Immature natural killer cell (primary cell): Measurements from ENCODE around the gene ACSM6. TPM values are rescaled to one million over a fixed set of nuclear protein-coding genes. Genes with fewer than 3 reads are reported as not detected.

Source experiments
- DNase-seq, 3 donors: peaks; one replicate each; pipeline ENCODE4 v3.0.0; 2022; ENCODE audit warnings: mixed read lengths in 1 of 3
- H3K27ac Mint-ChIP-seq, 6 donors: one replicate each; pipeline ENCODE4 v1.8.0; 2020; ENCODE audit warnings: mixed read lengths in 6 of 6, mild to moderate bottlenecking in 5 of 6, inconsistent platforms in 4 of 6, moderate library complexity in 3 of 6
- H3K27me3 Mint-ChIP-seq, 3 donors: one replicate each; pipeline ENCODE4 v1.8.0; 2020 to 2021; ENCODE audit warnings: low read depth in 3 of 3, mild to moderate bottlenecking in 3 of 3, mixed read lengths in 3 of 3, moderate library complexity in 3 of 3, inconsistent platforms in 1 of 3
- H3K36me3 Mint-ChIP-seq, 3 donors: one replicate each; pipeline ENCODE4 v1.8.0; 2020; ENCODE audit warnings: mixed read lengths in 3 of 3, inconsistent platforms in 2 of 3, mild to moderate bottlenecking in 2 of 3
- H3K4me1 Mint-ChIP-seq, 2 donors: one replicate each; pipeline ENCODE4 v1.8.0; 2020; ENCODE audit warnings: inconsistent platforms in 2 of 2, mild to moderate bottlenecking in 2 of 2, mixed read lengths in 2 of 2, moderate library complexity in 1 of 2
- H3K4me3 Mint-ChIP-seq, 5 donors: one replicate each; pipeline ENCODE4 v1.8.0; 2020; ENCODE audit warnings: mild to moderate bottlenecking in 5 of 5, mixed read lengths in 5 of 5, inconsistent platforms in 3 of 5, moderate library complexity in 3 of 5
- H3K9me3 Mint-ChIP-seq, 6 donors: one replicate each; pipeline ENCODE4 v1.8.0; 2020; ENCODE audit warnings: mild to moderate bottlenecking in 6 of 6, mixed read lengths in 6 of 6, inconsistent platforms in 4 of 6, moderate library complexity in 3 of 6
- polyA plus RNA-seq, 3 donors: library from polyadenylated mRNA; unstranded; fragments of 300-500 nt; fragmentation: Illumina TruSeq; gene quantifications; one replicate each; pipeline ENCODE4 v1.2.3, GENCODE V29; 2021

The ACSM6 gene
- polyA plus RNA-seq, 3 donors from 2014 or later = 0.10 TPM; not detected in 2

DNA sequence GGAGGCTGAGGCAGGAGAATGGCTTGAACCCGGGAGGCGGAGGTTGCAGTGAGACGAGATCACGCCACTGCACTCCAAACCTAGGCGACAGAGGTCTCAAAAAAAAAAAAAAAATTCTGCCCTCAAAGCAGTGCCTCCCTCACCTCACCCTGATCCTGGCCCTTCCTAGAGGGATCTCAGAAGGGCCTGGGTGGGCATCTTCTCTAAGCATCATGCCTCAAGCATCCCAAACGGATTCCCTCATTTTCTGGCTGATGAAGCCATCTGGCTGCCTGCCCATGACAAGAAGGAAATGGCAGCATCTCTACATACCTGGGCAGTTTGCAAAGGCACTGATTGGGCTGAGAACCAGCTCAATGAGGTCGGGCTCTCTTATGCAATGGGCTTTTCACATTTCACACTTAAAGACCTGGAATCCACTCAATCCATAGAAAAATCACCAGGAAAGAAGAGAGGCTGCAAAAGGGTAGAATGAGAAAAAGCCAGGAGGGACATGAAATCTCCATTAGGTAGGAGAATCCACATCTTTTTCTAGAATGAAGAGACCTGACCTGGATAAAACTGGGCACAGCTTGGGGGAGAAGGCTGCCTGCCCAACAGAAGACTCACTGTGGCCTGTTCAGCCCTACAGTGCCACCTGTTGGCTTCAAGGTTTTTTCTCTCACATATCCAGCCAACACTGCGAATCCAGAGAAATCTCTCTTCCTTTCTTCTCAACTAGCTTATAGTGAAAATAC is 48.7 kb downstream of the ACSM6 start:
- peaks cover 0 to 7% of the 10 kb centered on the region in 2 donors for H3K4me1 Mint-ChIP-seq
- peaks cover 11 to 14% (median 14%) of the 10 kb centered on the region in 3 donors for H3K36me3 Mint-ChIP-seq
- H3K9me3 Mint-ChIP-seq = no peaks in the 10 kb centered on the region
- H3K4me3 Mint-ChIP-seq = no peak overlapping the region
- no peak for DNase-seq
- no peak overlapping the region for H3K27ac Mint-ChIP-seq
- peaks cover 0 to 2% (median 0%) of the 10 kb centered on the region in 3 donors for H3K27me3 Mint-ChIP-seq

DNA sequence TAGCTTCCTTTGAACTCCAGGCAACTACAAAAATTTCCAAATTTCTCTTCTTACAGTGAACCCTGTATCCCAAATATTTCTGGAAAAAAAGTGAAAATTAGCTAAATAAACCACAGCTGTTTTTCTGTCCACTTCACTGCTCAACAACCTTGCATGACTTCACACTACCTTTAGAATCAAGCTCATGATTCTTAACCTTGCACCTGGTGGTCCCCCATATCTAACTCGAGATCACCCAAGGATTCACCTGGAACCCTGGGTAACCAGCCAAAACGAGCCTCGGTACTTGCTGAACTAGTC is 49.2 kb downstream of the ACSM6 start:
- H3K27ac Mint-ChIP-seq = peak overlapping the region in 1 of 6 donors; percentile 49
- no peak overlapping the region for H3K4me3 Mint-ChIP-seq
- H3K27me3 Mint-ChIP-seq = peaks cover 0 to 2% (median 2%) of the 10 kb centered on the region in 3 donors
- DNase-seq = no peak
- H3K36me3 Mint-ChIP-seq = peaks cover 11 to 14% (median 14%) of the 10 kb centered on the region in 3 donors
- no peaks in the 10 kb centered on the region for H3K9me3 Mint-ChIP-seq
- peaks cover 0 to 7% of the 10 kb centered on the region in 2 donors for H3K4me1 Mint-ChIP-seq

DNA sequence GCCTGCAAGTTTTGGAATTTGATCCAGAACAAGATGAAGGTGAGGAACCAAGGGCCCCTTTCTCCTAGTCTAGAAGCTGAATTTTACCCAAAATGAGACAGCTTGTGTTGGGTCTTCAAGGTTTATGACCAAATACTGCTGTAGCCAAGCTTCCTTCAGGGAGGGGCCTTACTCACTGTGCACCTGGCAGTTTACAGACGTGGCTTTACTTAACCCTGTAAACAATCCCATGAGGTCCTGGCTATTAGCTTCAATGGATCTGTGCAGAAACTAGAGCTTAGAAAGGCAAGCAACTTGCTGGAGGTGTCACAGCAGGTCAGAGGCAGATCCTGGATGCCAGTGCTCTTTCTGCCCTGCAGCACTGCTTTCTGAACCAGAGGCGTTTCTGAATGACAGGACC is 50.1 kb downstream of the ACSM6 start:
- Mint-ChIP-seq H3K4me3 (no peak overlapping the region), H3K27me3 (peaks cover 0 to 2% (median 2%) of the 10 kb centered on the region in 3 donors), H3K27ac (no peak overlapping the region)

DNA sequence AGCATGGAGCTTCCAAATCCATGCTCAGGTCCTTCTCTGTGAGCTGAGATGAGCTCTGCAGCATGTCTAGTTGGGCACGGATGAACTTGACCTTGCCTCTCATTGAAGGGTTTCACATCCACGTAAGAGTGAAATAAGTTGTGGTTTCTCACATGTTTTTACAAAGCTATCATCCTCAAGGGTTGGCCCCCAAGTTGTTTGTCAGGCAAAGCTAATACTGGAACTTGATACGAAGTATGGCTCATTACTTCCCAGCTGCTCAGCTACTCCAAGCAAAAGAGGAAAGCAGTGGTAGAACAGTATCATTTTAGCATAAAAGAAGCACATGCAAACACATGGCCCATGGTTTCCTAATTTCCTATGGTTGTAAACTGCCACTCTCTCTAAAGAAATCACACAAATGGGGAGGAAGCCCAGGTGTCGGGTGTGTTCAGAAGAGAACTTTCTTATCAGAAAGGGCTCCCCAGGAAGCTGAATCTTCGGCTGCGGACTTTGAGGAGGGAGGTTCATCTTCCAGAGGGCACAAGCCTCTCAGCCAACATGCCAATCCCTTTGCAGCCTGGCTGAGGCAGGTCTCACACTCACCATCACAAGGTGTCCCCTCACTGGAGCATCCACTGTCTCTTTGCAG is 51.5 kb downstream of the ACSM6 start:
- Mint-ChIP-seq H3K4me1 (peaks cover 0 to 7% of the 10 kb centered on the region in 2 donors), H3K4me3 (no peak overlapping the region), H3K9me3 (no peaks in the 10 kb centered on the region), H3K27me3 (peaks cover 0 to 2% (median 2%) of the 10 kb centered on the region in 3 donors), H3K36me3 (peaks cover 0 to 8% (median 3%) of the 10 kb centered on the region in 3 donors), H3K27ac (no peak overlapping the region)
- no peak for DNase-seq

More for the DNA sequence above, 50.1 kb downstream of the ACSM6 start:
- DNase-seq = no peak
- Mint-ChIP-seq H3K36me3 (peaks cover 11 to 14% (median 11%) of the 10 kb centered on the region in 3 donors), H3K4me1 (peaks cover 0 to 7% of the 10 kb centered on the region in 2 donors), H3K9me3 (no peaks in the 10 kb centered on the region)

DNA sequence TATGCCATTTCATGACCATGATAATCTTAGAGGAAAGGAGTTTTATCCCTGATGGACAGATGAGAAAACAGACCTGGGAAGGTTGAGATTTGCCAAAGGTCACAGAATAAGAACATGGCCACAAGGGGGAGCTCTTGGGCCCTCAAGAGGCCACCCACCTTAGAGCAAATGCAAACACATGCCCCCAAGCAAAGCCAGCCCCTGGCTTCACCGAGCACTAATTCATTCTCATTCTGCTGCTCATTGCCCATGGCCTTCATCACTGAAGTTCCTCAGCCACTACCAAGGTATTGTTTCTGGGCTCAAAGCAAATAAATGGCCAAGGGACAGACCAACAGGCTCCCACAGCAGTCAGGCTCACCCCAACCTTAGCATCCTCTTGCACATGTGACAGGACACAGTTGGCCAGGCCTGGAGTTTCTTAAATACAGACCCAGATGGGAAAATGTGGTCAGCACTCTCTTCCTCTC is 52.6 kb downstream of the ACSM6 start:
- Mint-ChIP-seq H3K27me3 (peaks cover 0 to 2% (median 2%) of the 10 kb centered on the region in 3 donors), H3K9me3 (no peaks in the 10 kb centered on the region), H3K36me3 (peaks cover 0 to 4% (median 3%) of the 10 kb centered on the region in 3 donors), H3K27ac (no peak overlapping the region), H3K4me3 (no peak overlapping the region), H3K4me1 (peaks cover 0 to 7% of the 10 kb centered on the region in 2 donors)
- DNase-seq = peak; percentile 44 to 64 (median 60)

DNA sequence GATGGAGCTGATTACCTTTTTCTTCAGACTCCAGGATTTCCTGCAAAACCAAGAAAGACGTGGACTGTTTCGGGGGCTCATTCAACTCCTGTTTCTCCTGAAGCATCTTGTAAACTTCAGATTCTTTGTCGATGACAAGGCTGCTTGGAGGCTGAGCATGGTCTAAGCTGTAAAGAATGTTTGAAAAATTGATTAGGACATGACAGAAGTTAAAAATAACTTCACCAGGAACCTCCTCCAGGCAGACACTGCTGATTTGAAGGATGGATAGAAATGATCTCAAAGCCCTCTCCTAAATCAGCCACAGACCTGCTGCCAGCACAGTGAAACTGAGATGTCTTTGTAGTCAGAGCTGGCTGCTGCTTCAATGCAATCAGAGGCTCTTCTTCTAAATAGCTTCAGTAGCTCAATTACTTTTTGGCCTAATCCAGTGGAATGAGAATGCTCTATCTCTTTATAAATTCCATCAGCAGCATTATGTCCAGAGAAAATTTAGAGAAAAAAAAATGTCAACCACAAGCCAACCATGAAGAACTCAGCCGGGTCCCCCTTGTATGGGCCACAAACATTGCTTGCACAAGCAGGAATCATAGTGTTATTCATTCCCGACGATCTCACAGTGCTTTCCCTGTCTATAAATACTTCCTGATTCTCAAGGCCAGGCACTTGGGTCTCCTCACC is 53.3 kb downstream of the ACSM6 start:
- DNase-seq = no peak
- H3K27me3 Mint-ChIP-seq = peaks cover 0 to 2% (median under 1%) of the 10 kb centered on the region in 3 donors
- H3K4me1 Mint-ChIP-seq = peaks cover 0 to 7% of the 10 kb centered on the region in 2 donors
- peaks cover 0 to 4% (median 3%) of the 10 kb centered on the region in 3 donors for H3K36me3 Mint-ChIP-seq
- H3K9me3 Mint-ChIP-seq = no peaks in the 10 kb centered on the region
- no peak overlapping the region for H3K4me3 Mint-ChIP-seq
- peak overlapping the region in 1 of 6 donors; percentile 29 for H3K27ac Mint-ChIP-seq

DNA sequence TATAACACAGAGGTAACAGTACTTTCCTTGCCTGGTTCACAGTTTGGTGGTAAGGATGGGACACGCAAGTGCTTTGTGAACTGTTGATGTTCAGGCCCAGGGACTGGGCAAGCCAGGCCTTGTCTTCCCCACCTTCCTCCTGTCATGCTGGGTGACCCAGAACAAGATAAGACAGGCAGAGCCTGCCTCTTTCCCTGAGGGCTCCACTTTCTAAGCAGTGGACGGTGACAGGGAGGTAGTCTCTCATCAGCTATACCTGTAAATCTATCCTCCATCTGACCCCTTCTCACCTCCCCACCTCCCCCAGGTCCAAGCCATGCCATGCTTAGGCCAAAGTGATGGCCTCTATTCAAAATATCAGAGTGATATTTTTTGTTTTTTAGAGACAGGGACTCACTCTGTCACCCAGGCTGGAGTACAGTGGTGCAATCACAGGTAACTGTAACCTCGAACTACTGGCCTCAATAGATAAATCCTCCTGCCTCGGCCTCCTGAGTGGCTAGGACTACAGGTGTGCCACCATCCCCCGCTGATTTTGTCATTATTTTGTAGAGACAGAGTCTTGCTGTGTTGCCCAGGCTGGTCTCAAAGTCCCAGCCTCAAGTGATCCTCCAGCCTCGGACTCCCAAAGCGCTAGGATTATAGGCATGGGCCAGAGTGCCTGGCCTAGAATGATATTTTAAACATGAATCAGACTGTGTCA is 54.0 kb downstream of the ACSM6 start:
- peaks cover 0 to 7% of the 10 kb centered on the region in 2 donors for H3K4me1 Mint-ChIP-seq
- peaks cover 0 to 4% (median 3%) of the 10 kb centered on the region in 3 donors for H3K36me3 Mint-ChIP-seq
- no peaks in the 10 kb centered on the region for H3K9me3 Mint-ChIP-seq
- H3K27me3 Mint-ChIP-seq = peaks cover 0 to 2% (median 0%) of the 10 kb centered on the region in 3 donors
- no peak overlapping the region for H3K27ac Mint-ChIP-seq
- DNase-seq = no peak
- H3K4me3 Mint-ChIP-seq = no peak overlapping the region

DNA sequence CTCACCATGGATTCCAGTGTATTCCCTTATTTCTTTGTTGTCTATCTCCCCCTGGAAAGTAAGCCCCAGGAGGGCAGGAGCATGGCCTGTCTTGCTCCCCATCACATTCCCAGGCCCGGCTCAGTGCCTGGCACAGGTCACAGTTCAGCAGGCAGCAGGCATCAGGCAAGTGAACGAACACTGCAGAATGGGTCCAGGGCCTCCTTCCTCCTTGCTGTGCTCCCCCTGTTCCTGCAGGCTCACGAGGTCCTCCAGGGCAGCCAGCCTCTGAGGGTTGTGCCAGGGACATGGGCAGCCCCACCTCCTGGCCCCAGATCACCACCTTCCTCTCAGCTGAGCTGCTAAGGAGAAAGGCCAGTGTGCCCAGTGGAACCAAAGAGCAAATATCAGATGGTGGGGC is 55.0 kb downstream of the ACSM6 start:
- DNase-seq = no peak
- Mint-ChIP-seq H3K36me3 (no peaks in the 10 kb centered on the region), H3K27me3 (peaks cover 0 to 2% (median 0%) of the 10 kb centered on the region in 3 donors), H3K4me3 (no peak overlapping the region), H3K4me1 (peaks cover 0 to 7% of the 10 kb centered on the region in 2 donors), H3K27ac (peak overlapping the region in 1 of 6 donors; percentile 52), H3K9me3 (no peaks in the 10 kb centered on the region)

DNA sequence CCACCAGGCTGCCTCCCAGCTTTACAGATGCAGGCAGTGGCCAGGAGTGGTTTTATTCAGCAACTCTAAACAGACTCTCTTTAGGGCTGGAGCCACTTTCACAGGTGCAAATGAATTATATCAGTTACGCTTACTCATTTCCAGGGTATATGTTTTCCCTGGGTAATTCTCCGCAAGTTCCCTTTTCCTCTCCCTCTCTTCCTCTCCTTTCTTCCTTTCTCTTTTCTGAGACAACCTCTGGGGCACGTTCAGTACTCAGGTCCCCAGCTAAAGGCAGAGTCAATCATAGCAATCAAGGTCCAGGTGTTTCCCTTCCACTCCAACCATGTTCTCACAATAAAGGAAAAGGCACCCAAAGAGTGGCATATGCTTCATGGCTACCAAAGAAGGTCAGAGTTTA is 55.4 kb downstream of the ACSM6 start:
- Mint-ChIP-seq H3K4me3 (no peak overlapping the region), H3K36me3 (no peaks in the 10 kb centered on the region), H3K9me3 (no peaks in the 10 kb centered on the region), H3K27ac (peak overlapping the region in 1 of 6 donors; percentile 46), H3K4me1 (peaks cover 0 to 10% of the 10 kb centered on the region in 2 donors), H3K27me3 (peaks cover 0 to 2% (median 0%) of the 10 kb centered on the region in 3 donors)
- no peak for DNase-seq

DNA sequence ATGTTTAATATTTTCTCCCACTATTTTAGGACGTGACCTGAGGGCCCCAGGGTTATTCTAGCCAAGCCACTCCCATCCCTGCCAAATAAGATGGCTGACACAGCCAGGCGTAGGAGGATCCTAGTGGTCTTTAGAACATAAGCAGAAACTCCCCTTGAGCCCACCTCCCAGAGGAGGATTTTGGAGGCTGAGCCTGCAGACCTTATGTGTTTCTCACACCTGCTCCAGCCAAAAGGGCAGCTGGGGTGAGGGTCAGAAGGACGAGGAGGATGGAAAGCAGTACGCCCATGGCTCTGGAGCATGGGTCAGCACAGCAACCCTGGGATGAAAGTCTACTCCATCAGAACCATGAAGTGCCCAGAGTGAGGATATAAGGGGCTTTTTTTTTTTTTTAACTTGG is 56.8 kb downstream of the ACSM6 start:
- no peak overlapping the region for H3K4me3 Mint-ChIP-seq
- H3K27me3 Mint-ChIP-seq = peaks cover 0 to 2% (median 0%) of the 10 kb centered on the region in 3 donors
- no peak for DNase-seq
- peaks cover 0 to 17% of the 10 kb centered on the region in 2 donors for H3K4me1 Mint-ChIP-seq
- peaks cover 0 to 6% (median 2%) of the 10 kb centered on the region in 3 donors for H3K36me3 Mint-ChIP-seq
- no peak overlapping the region for H3K27ac Mint-ChIP-seq
- no peaks in the 10 kb centered on the region for H3K9me3 Mint-ChIP-seq

DNA sequence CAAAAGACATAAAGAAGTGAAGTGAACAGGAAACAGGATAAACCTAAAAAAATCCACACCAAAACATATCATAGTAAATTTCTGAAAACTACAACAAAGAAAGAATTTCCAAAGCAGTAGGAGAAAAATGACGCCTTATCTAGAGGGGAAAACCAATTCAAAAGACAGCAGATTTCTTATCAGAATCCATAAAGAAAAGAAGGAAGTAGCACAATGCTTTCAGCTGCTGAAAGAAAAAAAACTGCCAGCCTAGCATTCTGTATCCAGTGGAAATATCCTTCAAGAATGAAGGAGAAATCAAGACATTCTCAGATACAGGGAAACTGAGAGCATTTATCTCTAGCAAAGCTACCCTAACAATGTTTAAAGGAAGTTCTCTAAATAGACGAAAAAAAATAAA is 59.0 kb downstream of the ACSM6 start:
- no peak for DNase-seq
- H3K9me3 Mint-ChIP-seq = no peaks in the 10 kb centered on the region
- H3K36me3 Mint-ChIP-seq = peaks cover 5 to 14% (median 12%) of the 10 kb centered on the region in 3 donors
- H3K27me3 Mint-ChIP-seq = peaks cover 0 to under 1% (median 0%) of the 10 kb centered on the region in 3 donors
- no peak overlapping the region for H3K27ac Mint-ChIP-seq
- H3K4me1 Mint-ChIP-seq = peaks cover 0 to 10% of the 10 kb centered on the region in 2 donors
- H3K4me3 Mint-ChIP-seq = no peak overlapping the region

DNA sequence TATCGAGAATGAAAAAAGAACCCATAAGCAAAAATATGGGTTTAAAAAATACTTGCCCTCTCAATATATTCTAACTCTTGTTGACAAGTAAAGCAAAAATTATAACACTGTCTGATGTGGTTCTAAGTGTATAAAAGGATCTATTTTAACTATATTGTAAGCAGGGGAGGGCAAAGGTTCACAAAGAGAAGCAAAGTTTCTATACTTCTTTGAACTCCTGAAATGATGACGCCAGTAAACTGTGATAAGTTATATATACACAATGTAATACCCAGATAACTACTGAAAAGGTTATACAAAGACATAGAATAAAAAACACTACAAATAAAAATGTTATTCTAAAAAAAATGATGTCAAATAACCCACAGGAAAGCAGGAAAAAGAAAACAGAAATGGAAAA is 59.6 kb downstream of the ACSM6 start:
- Mint-ChIP-seq H3K4me3 (no peak overlapping the region), H3K9me3 (no peaks in the 10 kb centered on the region), H3K27ac (no peak overlapping the region), H3K27me3 (no peaks in the 10 kb centered on the region), H3K36me3 (peaks cover 5 to 18% (median 16%) of the 10 kb centered on the region in 3 donors), H3K4me1 (peaks cover 0 to 10% of the 10 kb centered on the region in 2 donors)
- no peak for DNase-seq

DNA sequence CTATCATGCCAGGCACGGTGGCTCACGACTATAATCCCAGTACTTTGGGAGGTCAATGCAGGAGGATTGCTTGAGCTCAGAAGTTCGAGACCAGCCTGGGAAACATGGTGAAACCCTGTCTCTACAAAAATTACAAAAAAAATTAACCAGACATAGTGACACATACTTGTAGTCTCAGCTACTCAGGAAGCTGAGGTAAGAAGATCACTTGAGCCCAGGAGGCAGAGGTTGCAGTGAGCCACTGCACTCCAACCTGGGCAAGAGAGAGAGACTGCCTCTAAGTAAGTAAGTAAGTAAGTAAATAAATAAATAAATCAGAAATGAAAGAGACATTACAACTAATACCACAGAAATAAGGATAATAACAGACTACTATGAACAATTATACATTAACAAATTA is 60.6 kb downstream of the ACSM6 start:
- Mint-ChIP-seq H3K27ac (peak overlapping the region in 1 of 6 donors; percentile 41), H3K4me1 (peaks cover 0 to 10% of the 10 kb centered on the region in 2 donors), H3K9me3 (no peaks in the 10 kb centered on the region), H3K4me3 (no peak overlapping the region), H3K36me3 (peaks cover 5 to 23% (median 20%) of the 10 kb centered on the region in 3 donors), H3K27me3 (no peaks in the 10 kb centered on the region)
- no peak for DNase-seq
